Measurements from ENCODE around the gene ELOF1. TPM values are rescaled to one million over a fixed set of nuclear protein-coding genes. Genes with fewer than 3 reads are reported as not detected.
"Not testable (repeated sequence)": the region's sequence is repeated elsewhere in the genome, so short reads cannot be mapped to it uniquely, and the experiment has no call there.

Gene ELOF1
- total RNA-seq, 4 donors from 2014 or later, result 18.7 to 57.0 (median 30.9) TPM

GRCh38 chr19:11570039-11570462 lies 11.0 kb upstream of the ELOF1 start:
- H3K27me3 ChIP-seq, result no peaks in the 10 kb centered on the region
- 69 to 83% methylated on average over 3 to 5 of the region's 5 CpGs for WGBS, 2 donors
- no peaks in the 10 kb centered on the region for H3K4me1 ChIP-seq
- no peaks in the 10 kb centered on the region for H3K9me3 ChIP-seq
- no peak overlapping the region for H3K27ac ChIP-seq
- intact Hi-C loops (cut with DNase I), result no loop called here
- no peaks in the 10 kb centered on the region for H3K36me3 ChIP-seq
- no peak overlapping the region for H3K4me3 ChIP-seq (replicated peaks in 1 of 3)
- TF ChIP-seq CTCF (IDR thresholded peaks at IDR 0.05) (no peak), POLR2A (IDR thresholded peaks at IDR 0.05) (no peak)
- no peak for DNase-seq

GRCh38 chr19:11566164-11566563 lies 7.1 kb upstream of the ELOF1 start:
- WGBS, 2 donors, result 89 to 94% methylated on average over 2 of the region's 2 CpGs
- H3K27me3 ChIP-seq, result no peaks in the 10 kb centered on the region
- no peaks in the 10 kb centered on the region for H3K9me3 ChIP-seq
- H3K36me3 ChIP-seq, result no peaks in the 10 kb centered on the region
- no peaks in the 10 kb centered on the region for H3K4me1 ChIP-seq
- H3K27ac ChIP-seq, result no peak overlapping the region
- no peak for DNase-seq
- intact Hi-C loops (cut with DNase I), result no loop called here
- no peak overlapping the region for H3K4me3 ChIP-seq (replicated peaks in 1 of 3)
- no peak for TF ChIP-seq CTCF (IDR thresholded peaks at IDR 0.05)
- TF ChIP-seq POLR2A (IDR thresholded peaks at IDR 0.05), result no peak

GRCh38 chr19:11565649-11565980 lies 6.6 kb upstream of the ELOF1 start:
- H3K27me3 ChIP-seq; H3K27ac ChIP-seq; H3K36me3 ChIP-seq; H3K9me3 ChIP-seq; H3K4me3 ChIP-seq (replicated peaks in 1 of 3); DNase-seq; H3K4me1 ChIP-seq; intact Hi-C loops (cut with DNase I): not testable (repeated sequence)
- 94 to 96% methylated on average over 5 of the region's 5 CpGs for WGBS, 2 donors

GRCh38 chr19:11564082-11564807 lies 5.2 kb upstream of the ELOF1 start:
- H3K9me3 ChIP-seq; H3K36me3 ChIP-seq; H3K4me3 ChIP-seq (replicated peaks in 1 of 3); H3K27me3 ChIP-seq; intact Hi-C loops (cut with DNase I); H3K4me1 ChIP-seq; DNase-seq; H3K27ac ChIP-seq: not testable (repeated sequence)
- WGBS, 2 donors, result 95 to 99% methylated on average over 6 of the region's 6 CpGs

- Histone ChIP-seq H3K4me1 (peaks cover 1 to 7% of the 10 kb centered on the region in 2 donors), H3K4me3 (replicated peaks in 1 of 3) (no peak overlapping the region), H3K36me3 (no peaks in the 10 kb centered on the region), H3K27me3 (no peaks in the 10 kb centered on the region), H3K9me3 (no peaks in the 10 kb centered on the region), H3K27ac (no peak overlapping the region)
- no peak for TF ChIP-seq CTCF (IDR thresholded peaks at IDR 0.05)
- no peak for TF ChIP-seq POLR2A (IDR thresholded peaks at IDR 0.05)
- no peak for DNase-seq
- WGBS, 2 donors, result 90 to 93% methylated on average over 8 of the region's 8 CpGs
- intact Hi-C loops (cut with DNase I), result no loop called here
Observed at GRCh38 chr19:11563532-11563931, 4.5 kb upstream of the ELOF1 start.

GRCh38 chr19:11560404-11561051 lies 1.5 kb upstream of the ELOF1 start:
- H3K4me3 ChIP-seq (replicated peaks in 1 of 3), result no peak overlapping the region
- TF ChIP-seq POLR2A (IDR thresholded peaks at IDR 0.05) (no peak), CTCF (IDR thresholded peaks at IDR 0.05) (peak in 5 of 6 experiments; percentile 15 to 46 (median 39))
- H3K27me3 ChIP-seq, result no peaks in the 10 kb centered on the region
- peaks cover 14 to 15% of the 10 kb centered on the region in 2 donors for H3K4me1 ChIP-seq
- no peaks in the 10 kb centered on the region for H3K36me3 ChIP-seq
- DNase-seq, result peak; percentile 21 to 27
- 14 to 19% methylated on average over 9 of the region's 9 CpGs for WGBS, 2 donors
- intact Hi-C loops (cut with DNase I), result no loop called here
- H3K9me3 ChIP-seq, result no peaks in the 10 kb centered on the region
- H3K27ac ChIP-seq, result no peak overlapping the region
